OCI-LY3 (cell line): Measurements from ENCODE around the gene CNTNAP2.

Experiments used
- CTCF ChIP-seq: fragments of 200-600, 300-600 bp; sonication (generic); IDR thresholded peaks from 2 replicates; pipeline ENCODE4 v1.5.1; 2014; ENCODE audit warnings: antibody characterized with exemption, low read length, low read depth
- EZH2phosphoT487 ChIP-seq: fragments of 200-600 bp; shearing (Covaris generic); IDR thresholded peaks from 2 replicates; pipeline ENCODE4 v1.6.1; 2018; ENCODE audit warnings: antibody characterized with exemption, mixed run types, low read depth

DNA sequence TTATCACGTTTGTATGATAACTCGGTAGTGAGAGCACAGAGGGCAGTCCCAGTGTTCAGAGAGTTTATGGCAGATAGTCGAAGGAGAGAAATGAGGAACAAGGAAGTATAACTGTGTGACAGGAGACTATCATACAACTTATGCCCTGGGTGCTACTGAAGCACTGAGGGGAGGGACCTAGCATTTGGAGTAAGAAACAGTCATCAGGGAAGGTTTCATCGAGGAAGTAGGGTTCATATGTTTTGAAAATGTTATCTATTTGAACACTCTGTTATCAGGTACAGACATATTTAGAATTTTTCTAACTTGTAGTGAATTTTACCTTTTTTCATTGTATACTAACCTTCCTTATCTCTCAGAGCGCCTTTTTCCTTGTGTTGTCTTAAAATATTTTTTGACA lies 1259.6 kb downstream of the CNTNAP2 start:
- TF ChIP-seq CTCF (no peak), EZH2phosphoT487 (no peak)
